Body of pancreas (tissue), 4 donors: ENCODE data around the gene CRYBG3. TPM values are rescaled to one million over a fixed set of nuclear protein-coding genes. Genes with fewer than 3 reads are reported as not detected.

Source experiments
- ATAC-seq: fragments of 150-250 bp; one replicate; pipeline ENCODE4 v1.9.1; 2016
- DNase-seq, 4 donors: peaks; one replicate each; pipeline ENCODE4 v3.0.0-alpha.2; 2019
- H3K27ac ChIP-seq, 4 donors: fragments of 200-600 bp; sonication (generic); 1 replicate in 3 of 4; 2 replicates in 1 of 4; pipeline versions ENCODE4 v1.5.1 to v1.6.1; 2016 to 2019; ENCODE audit warnings: mild to moderate bottlenecking in 1 of 4, mixed read lengths in 1 of 4, moderate library complexity in 1 of 4
- H3K27me3 ChIP-seq, 2 donors: fragments of 200-600 bp; sonication (generic); one replicate each; pipeline ENCODE4 v1.6.0; 2016; ENCODE audit warnings: mild to moderate bottlenecking in 1 of 2
- H3K36me3 ChIP-seq, 2 donors: fragments of 200-600 bp; sonication (generic); replicated peaks in 1 of 2; 2 replicates each; pipeline ENCODE4 v1.5.1; 2016; ENCODE audit warnings: low read depth in 2 of 2; ENCODE audit not compliant: insufficient read depth in 1 of 2
- H3K4me1 ChIP-seq: fragments of 200-600 bp; sonication (generic); one replicate; pipeline ENCODE4 v1.6.0; 2016
- H3K4me3 ChIP-seq, 2 donors: fragments of 200-600 bp; sonication (generic); 1 replicate in 1 of 2; 2 replicates in 1 of 2; pipeline ENCODE4 v1.5.1; 2016 to 2019
- H3K9me3 ChIP-seq, 3 donors: fragments of 200-600 bp; sonication (generic); 1 replicate in 2 of 3; 2 replicates in 1 of 3; pipeline ENCODE4 v1.5.1; 2016
- POLR2A ChIP-seq, 3 donors: fragments of 450-650 bp; IDR thresholded peaks; one replicate each; pipeline ENCODE4 v1.6.1; 2016; ENCODE audit warnings: antibody characterized with exemption in 3 of 3, mild to moderate bottlenecking in 2 of 3
- WGBS, 2 donors: methylation state at CpG; one replicate each; pipeline ENCODE4 v1.1.5; 2017; 5-methylcytosine and 5-hydroxymethylcytosine counted together
- intact Hi-C: fragments of 100-400 bp; cut with DNase I; formaldehyde crosslinking; loops from one replicate; pipeline ENCODE4 v1.15.1; 2023
- total RNA-seq, 2 donors: library from RNA; depleted of rRNA; stranded (reverse); fragments of >200 nt; gene quantifications; one replicate each; pipeline ENCODE4 v1.1.0, GENCODE V29; 2016
- TF ChIP-seq, protein P1 (sequence below), 7 experiments: fragments of 450-650 bp in 4 of 7; fragments of 200-600 bp in 3 of 7; sonication (generic) in 3 of 7; IDR thresholded peaks; one replicate each; pipeline ENCODE4 v1.5.1; 2016 to 2019; ENCODE audit warnings: antibody characterized with exemption in 7 of 7

The CRYBG3 gene
- total RNA-seq, 2 donors from 2014 or later, result 14.5 to 17.1 TPM

DNA sequence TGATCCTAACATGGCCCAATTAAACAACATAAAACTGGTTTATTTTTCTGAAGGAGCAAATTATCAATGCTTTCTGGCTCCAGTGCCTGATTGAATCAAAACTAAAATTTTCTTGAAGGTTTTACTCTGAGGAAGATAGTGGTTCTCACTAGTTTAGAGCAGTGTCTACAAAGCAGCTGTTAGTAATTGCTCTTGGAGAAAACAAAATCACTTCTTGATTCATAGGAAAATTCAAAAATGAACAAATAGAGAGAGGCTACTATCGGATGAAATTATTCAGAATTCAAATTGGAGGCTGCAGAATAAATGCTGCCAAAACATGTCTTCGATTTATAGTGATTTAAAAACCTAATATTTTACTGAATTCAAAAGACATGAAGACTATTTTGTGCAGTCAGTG is 165.5 kb downstream of the CRYBG3 start:
- no peak overlapping the region for H3K4me3 ChIP-seq
- TF ChIP-seq POLR2A (IDR thresholded peaks at IDR 0.05), result no peak
- TF ChIP-seq, protein P1, sequence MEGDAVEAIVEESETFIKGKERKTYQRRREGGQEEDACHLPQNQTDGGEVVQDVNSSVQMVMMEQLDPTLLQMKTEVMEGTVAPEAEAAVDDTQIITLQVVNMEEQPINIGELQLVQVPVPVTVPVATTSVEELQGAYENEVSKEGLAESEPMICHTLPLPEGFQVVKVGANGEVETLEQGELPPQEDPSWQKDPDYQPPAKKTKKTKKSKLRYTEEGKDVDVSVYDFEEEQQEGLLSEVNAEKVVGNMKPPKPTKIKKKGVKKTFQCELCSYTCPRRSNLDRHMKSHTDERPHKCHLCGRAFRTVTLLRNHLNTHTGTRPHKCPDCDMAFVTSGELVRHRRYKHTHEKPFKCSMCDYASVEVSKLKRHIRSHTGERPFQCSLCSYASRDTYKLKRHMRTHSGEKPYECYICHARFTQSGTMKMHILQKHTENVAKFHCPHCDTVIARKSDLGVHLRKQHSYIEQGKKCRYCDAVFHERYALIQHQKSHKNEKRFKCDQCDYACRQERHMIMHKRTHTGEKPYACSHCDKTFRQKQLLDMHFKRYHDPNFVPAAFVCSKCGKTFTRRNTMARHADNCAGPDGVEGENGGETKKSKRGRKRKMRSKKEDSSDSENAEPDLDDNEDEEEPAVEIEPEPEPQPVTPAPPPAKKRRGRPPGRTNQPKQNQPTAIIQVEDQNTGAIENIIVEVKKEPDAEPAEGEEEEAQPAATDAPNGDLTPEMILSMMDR (IDR thresholded peaks at IDR 0.05), result no peak
- intact Hi-C loops, result no loop called here
- no peak overlapping the region for H3K27ac ChIP-seq
- DNase-seq (no peak), ATAC-seq (no peak)
- no peaks in the 10 kb centered on the region for H3K36me3 ChIP-seq
- peaks cover under 1% of the 10 kb centered on the region for H3K4me1 ChIP-seq
- 78 to 80% methylated on average over 2 of the region's 2 CpGs for WGBS, 2 donors
- no peaks in the 10 kb centered on the region for H3K27me3 ChIP-seq
- H3K9me3 ChIP-seq, result no peaks in the 10 kb centered on the region

GRCh38 chr3:97988784-97989568 is 167.2 kb downstream of the CRYBG3 start:
- ATAC-seq, result no peak

DNA sequence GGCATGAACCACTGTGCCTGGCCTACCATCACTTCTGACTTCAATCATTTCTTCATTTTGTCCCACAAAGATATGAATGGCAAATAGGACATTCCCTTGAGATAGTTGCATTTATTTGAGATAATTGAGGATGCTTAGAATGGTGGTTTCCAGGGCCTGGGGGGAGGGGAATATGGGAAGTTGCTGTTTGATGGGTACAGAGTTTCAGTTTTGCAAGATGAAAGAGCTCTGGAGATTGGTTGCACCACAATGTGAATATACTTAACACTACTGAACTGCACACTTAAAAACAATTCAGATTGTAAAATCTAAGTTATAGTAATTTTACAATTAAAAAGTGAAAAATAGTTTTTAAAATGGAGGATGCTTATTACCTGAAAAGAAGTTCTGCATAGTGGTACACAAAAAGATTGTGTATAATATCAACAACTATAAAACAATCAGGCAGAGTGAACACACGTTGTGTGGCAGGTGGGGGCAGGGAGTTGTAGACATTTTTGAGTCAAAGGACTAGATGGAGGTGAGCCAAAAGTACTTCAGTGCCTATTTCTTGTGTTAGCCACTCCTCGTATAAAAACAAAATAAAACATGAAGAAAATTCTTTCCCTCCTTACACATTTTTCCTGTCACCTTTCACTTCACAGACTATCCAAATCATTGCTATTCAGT is 168.9 kb downstream of the CRYBG3 start:
- 38 to 39% methylated on average over 2 of the region's 2 CpGs for WGBS, 2 donors
- H3K27ac ChIP-seq, result no peak overlapping the region
- no peaks in the 10 kb centered on the region for H3K36me3 ChIP-seq
- TF ChIP-seq POLR2A (IDR thresholded peaks at IDR 0.05), result no peak
- TF ChIP-seq, protein P1 (IDR thresholded peaks at IDR 0.05), result no peak
- ATAC-seq (no peak), DNase-seq (no peak)
- intact Hi-C loops, result no loop called here
- H3K4me1 ChIP-seq, result peaks cover 12% of the 10 kb centered on the region
- no peak overlapping the region for H3K4me3 ChIP-seq
- H3K9me3 ChIP-seq, result no peaks in the 10 kb centered on the region
- H3K27me3 ChIP-seq, result no peaks in the 10 kb centered on the region

More at GRCh38 chr3:97988784-97989568, 167.2 kb downstream of the CRYBG3 start:
- no peaks in the 10 kb centered on the region for H3K36me3 ChIP-seq
- H3K9me3 ChIP-seq, result no peaks in the 10 kb centered on the region
- no peaks in the 10 kb centered on the region for H3K27me3 ChIP-seq
- WGBS, 2 donors, result 89 to 96% methylated on average over 3 of the region's 3 CpGs
- no peak for DNase-seq
- H3K27ac ChIP-seq, result no peak overlapping the region
- intact Hi-C loops, result no loop called here
- no peak for TF ChIP-seq POLR2A (IDR thresholded peaks at IDR 0.05)
- TF ChIP-seq, protein P1 (IDR thresholded peaks at IDR 0.05), result no peak
- no peaks in the 10 kb centered on the region for H3K4me1 ChIP-seq
- no peak overlapping the region for H3K4me3 ChIP-seq

DNA sequence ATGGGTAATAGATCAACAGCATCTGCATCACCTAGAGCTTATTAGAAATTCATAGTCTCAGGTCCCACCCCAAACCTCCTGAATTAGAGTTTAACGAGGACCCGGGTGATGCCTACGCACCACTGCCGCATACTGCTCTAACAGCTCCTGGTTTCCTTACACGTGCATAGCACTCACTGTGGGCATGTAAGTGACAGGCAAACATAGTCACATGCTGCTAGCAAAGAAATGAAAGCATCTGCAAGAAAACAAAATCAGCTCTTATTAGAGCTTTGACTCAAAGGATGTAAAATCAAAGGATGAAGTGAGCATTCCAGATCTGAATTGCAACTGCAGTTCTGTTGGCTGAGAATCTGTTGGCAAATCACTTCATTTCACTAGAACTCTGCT is 169.5 kb downstream of the CRYBG3 start:
- no peak overlapping the region for H3K27ac ChIP-seq
- TF ChIP-seq, protein P1 (IDR thresholded peaks at IDR 0.05), result no peak
- TF ChIP-seq POLR2A (IDR thresholded peaks at IDR 0.05), result no peak
- no peaks in the 10 kb centered on the region for H3K9me3 ChIP-seq
- H3K36me3 ChIP-seq, result no peaks in the 10 kb centered on the region
- DNase-seq (no peak), ATAC-seq (no peak)
- WGBS, 2 donors, result 64 to 71% methylated on average over 5 of the region's 5 CpGs
- peaks cover 12% of the 10 kb centered on the region for H3K4me1 ChIP-seq
- no peak overlapping the region for H3K4me3 ChIP-seq
- intact Hi-C loops, result no loop called here
- H3K27me3 ChIP-seq, result no peaks in the 10 kb centered on the region
